K562 (cell line): ENCODE results near the gene EEA1. TPM values are rescaled to one million over a fixed set of nuclear protein-coding genes. Genes with fewer than 3 reads are reported as not detected.
"Not testable (repeated sequence)": the region's sequence is repeated elsewhere in the genome, so short reads cannot be mapped to it uniquely, and the experiment has no call there.

ENCODE experiments used
- ATAC-seq: fragments of 200-7000 bp; cut with Tn5 transposase; 3 replicates; pipeline ENCODE4 v1.9.1; 2020; ENCODE audit warnings: moderate library complexity
- BruUV-seq: library from RNA; stranded (reverse); fragments of 400-500 nt; replicated peaks from 2 replicates; lab custom pipeline; 2021; lab: Mats Ljungman, UMichigan
- CTCF ChIA-PET: fragments of 300-600 bp; formaldehyde crosslinking; extraction: SDS; loops from one replicate; lab custom pipeline; 2021; ENCODE audit warnings: low intra/inter-chr PET ratio; lab: Yijun Ruan, JAX
- POLR2A ChIA-PET: fragments of 300-600, 350-650 bp; sonication (Branson Sonifier 250); formaldehyde crosslinking; extraction: SDS; loops from one replicate; lab custom pipeline; 2021; ENCODE audit warnings: antibody characterized with exemption, inconsistent platforms; lab: Yijun Ruan, JAX
- DNase-seq, 4 experiments: peaks; one replicate each; pipeline versions ENCODE4 v3.0.0 to v3.0.0-alpha.2; 2011 to 2018; ENCODE audit warnings: low spot score in 3 of 4, mixed read lengths in 3 of 4; ENCODE audit errors: extremely low read depth in 1 of 4
- FAIRE-seq: peaks from 2 replicates; lab custom pipeline; 2011; peaks lifted over from hg19 to GRCh38; lab: Jason Lieb, UNC
- H2AFZ ChIP-seq: 2 replicates; pipeline ENCODE4 v1.6.0; 2011; ENCODE audit warnings: low read depth, low read length, control low read depth, inconsistent platforms
- H3K27ac ChIP-seq: fragments of 200-600 bp; 3 replicates; pipeline ENCODE4 v1.8.0; 2011; ENCODE audit warnings: low read depth, mild to moderate bottlenecking, control low read depth, inconsistent platforms, low read length, moderate library complexity, mixed read lengths; ENCODE audit errors: extremely low read depth
- H3K27me3 ChIP-seq, 2 experiments: fragments of 300-600 bp in 1 of 2; 2 replicates in 1 of 2; 3 replicates in 1 of 2; pipeline versions ENCODE4 v1.6.0 to v1.8.0; 2011; ENCODE audit warnings: inconsistent platforms in 2 of 2, low read length in 2 of 2, mild to moderate bottlenecking in 1 of 2, mixed read lengths in 1 of 2, moderate library complexity in 1 of 2; ENCODE audit not compliant: control insufficient read depth in 2 of 2, insufficient read depth in 2 of 2
- H3K36me3 ChIP-seq: fragments of 300-600 bp; 3 replicates; pipeline ENCODE4 v1.8.0; 2011; ENCODE audit warnings: mild to moderate bottlenecking, low read length, inconsistent platforms; ENCODE audit not compliant: control insufficient read depth, insufficient read depth
- H3K4me1 ChIP-seq, 2 experiments: fragments of 200-600 bp in 1 of 2; replicated peaks in 1 of 2; 2 replicates in 1 of 2; 3 replicates in 1 of 2; pipeline versions ENCODE4 v1.5.1 to v1.8.0; 2011; ENCODE audit warnings: inconsistent platforms in 2 of 2, low read length in 2 of 2, mild to moderate bottlenecking in 1 of 2, mixed read lengths in 1 of 2, moderate library complexity in 1 of 2; ENCODE audit not compliant: control insufficient read depth in 2 of 2, insufficient read depth in 2 of 2
- H3K4me2 ChIP-seq: 2 replicates; pipeline ENCODE4 v1.6.1; 2011; ENCODE audit warnings: low read length, control low read depth, inconsistent platforms, mixed read lengths; ENCODE audit not compliant: insufficient read depth
- H3K4me3 ChIP-seq: fragments of 200-600 bp; sonication (generic), shearing (Covaris generic); 2 replicates; pipeline ENCODE4 v1.5.1; 2016; ENCODE audit warnings: control low read depth, inconsistent platforms
- H3K79me2 ChIP-seq: fragments of 200-600 bp; 3 replicates; pipeline ENCODE4 v1.8.0; 2011; ENCODE audit warnings: low read length, inconsistent platforms; ENCODE audit not compliant: control insufficient read depth, insufficient read depth
- H3K9ac ChIP-seq, 2 experiments: 2 replicates each; pipeline versions ENCODE4 v1.6.0 to v1.6.1; 2011; ENCODE audit warnings: low read depth in 2 of 2, low read length in 2 of 2, control low read depth in 1 of 2, inconsistent platforms in 1 of 2, mild to moderate bottlenecking in 1 of 2, mixed read lengths in 1 of 2; ENCODE audit not compliant: insufficient read depth in 1 of 2
- H3K9me1 ChIP-seq: one replicate; pipeline ENCODE4 v1.6.0; 2011; ENCODE audit warnings: inconsistent platforms, mild to moderate bottlenecking, low read length, moderate library complexity; ENCODE audit not compliant: control insufficient read depth, insufficient read depth
- H3K9me3 ChIP-seq: replicated peaks from 2 replicates; pipeline ENCODE4 v1.5.1; 2011; ENCODE audit warnings: low read depth, low read length, inconsistent platforms; ENCODE audit not compliant: control insufficient read depth, insufficient read depth
- H4K20me1 ChIP-seq: replicated peaks from 2 replicates; pipeline ENCODE4 v1.6.1; 2011; ENCODE audit warnings: low read length, inconsistent platforms, mixed read lengths; ENCODE audit not compliant: control insufficient read depth, insufficient read depth
- ZNF561 ChIP-seq: fragments of 450-650 bp; formaldehyde crosslinking; conservative IDR thresholded peaks from 2 replicates; pipeline ENCODE4 v1.4.0; 2020; ENCODE audit warnings: mild to moderate bottlenecking, moderate library complexity
- WGBS: fragments of 100-300 bp; shearing (Covaris generic); methylation state at CpG from one replicate; pipeline ENCODE4 v1.1.6; 2016; ENCODE audit warnings: low coverage, mixed read lengths; ENCODE audit not compliant: insufficient coverage; ENCODE audit errors: missing lambda C conversion rate; 5-methylcytosine and 5-hydroxymethylcytosine counted together
- in situ Hi-C: fragments of 300-500 bp; cut with MboI; formaldehyde crosslinking; loops from 4 replicates; pipeline ENCODE4 v1.15.0; 2018; ENCODE audit warnings: inconsistent platforms, mixed read lengths
- intact Hi-C: fragments of 100-400 bp; cut with micrococcal nuclease; formaldehyde crosslinking; loops from 2 replicates; pipeline ENCODE4 v1.14.2; 2022
- polyA plus RNA-seq, 8 experiments: library from polyadenylated mRNA; depleted of rRNA in 4 of 8; stranded (reverse) in 5 of 8; unstranded in 3 of 8; fragments of >200 nt; fragmentation: Nextera tagmentation in 2 of 8; fragmentation: Illumina TruSeq in 1 of 8; extraction: Ambion mirVana in 2 of 8; extraction: Trizol in 1 of 8; gene quantifications; 2 replicates each; pipeline versions ENCODE4 v1.2.1 to v1.2.3, GENCODE V29; 2011 to 2014; ENCODE audit warnings: inconsistent platforms in 1 of 8, missing spikeins in 1 of 8
- total RNA-seq, 7 experiments: library from RNA; depleted of rRNA in 6 of 7; stranded (reverse); fragments of >200 nt in 6 of 7; fragmentation: Illumina TruSeq in 2 of 7; extraction: Trizol in 2 of 7; gene quantifications; 2 replicates each; pipeline versions ENCODE4 v1.2.1 to v1.2.3, GENCODE V29; 2011 to 2021; ENCODE audit warnings: low replicate concordance in 1 of 7
- TF ChIP-seq, protein P1 (sequence below): fragments of 250-450 bp; sonication (Bioruptor Pico); IDR thresholded peaks from 2 replicates; pipeline ENCODE4 v1.8.0; 2022; ENCODE audit warnings: inconsistent platforms, mild to moderate bottlenecking, moderate library complexity, borderline replicate concordance
- TF ChIP-seq, protein P2 (sequence below): sonication (generic); formaldehyde crosslinking; IDR thresholded peaks from 2 replicates; pipeline ENCODE4 v1.8.0; 2022; ENCODE audit warnings: mild to moderate bottlenecking, low read depth, missing genetic modification reagents
- TF ChIP-seq, protein P3 (sequence below), 3 experiments: fragments of 200-800 bp in 1 of 3; sonication (Bioruptor generic) in 1 of 3; sonication (generic) in 1 of 3; formaldehyde crosslinking in 1 of 3; IDR thresholded peaks; 2 replicates each; pipeline versions ENCODE4 v1.6.1 to v1.8.0; 2016 to 2022; ENCODE audit warnings: mild to moderate bottlenecking in 2 of 3, missing compliant biosample characterization in 2 of 3, missing genetic modification characterization in 2 of 3, missing genetic modification reagents in 1 of 3

The EEA1 gene
- total and polyA plus RNA-seq, 9 of the 15 experiments (the other 6 are each of a cell fraction or from before 2014, with no cell fraction given): 3.5 to 17.1 (median 7.5) TPM

DNA sequence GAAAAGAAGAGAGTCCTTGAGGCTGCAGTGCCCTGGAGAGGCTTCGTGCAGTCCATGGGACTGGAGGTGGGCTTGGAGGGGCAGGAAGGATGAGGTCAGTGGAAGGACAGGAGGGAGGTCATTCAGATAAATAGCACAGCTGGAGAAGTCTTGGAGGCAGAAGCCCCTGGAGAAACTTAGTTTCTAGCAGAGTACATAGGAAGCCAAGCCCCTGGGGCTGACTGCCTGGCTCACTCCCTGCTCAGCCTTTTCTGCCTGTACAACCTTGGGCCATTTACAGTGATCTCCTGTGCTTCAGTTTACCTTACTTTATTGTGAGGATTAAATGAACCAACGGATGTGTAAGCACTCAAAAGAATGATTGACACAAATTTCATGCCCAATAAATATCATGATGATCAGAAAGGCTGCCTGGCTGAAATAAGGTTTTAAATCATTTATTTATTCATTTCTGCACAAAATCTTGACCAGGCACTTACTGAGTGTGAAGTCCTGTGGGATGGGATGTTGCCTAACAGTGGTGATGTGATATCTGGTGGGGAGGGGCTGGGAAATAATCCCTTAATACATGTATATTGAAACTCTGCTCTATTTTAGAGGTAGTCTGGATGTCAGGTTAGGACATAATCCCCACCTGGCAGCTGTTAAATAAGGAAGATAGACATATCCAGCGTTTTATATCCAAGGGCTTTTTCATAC lies 172.0 kb downstream of the EEA1 start (continued):
- TF ChIP-seq, protein P1, sequence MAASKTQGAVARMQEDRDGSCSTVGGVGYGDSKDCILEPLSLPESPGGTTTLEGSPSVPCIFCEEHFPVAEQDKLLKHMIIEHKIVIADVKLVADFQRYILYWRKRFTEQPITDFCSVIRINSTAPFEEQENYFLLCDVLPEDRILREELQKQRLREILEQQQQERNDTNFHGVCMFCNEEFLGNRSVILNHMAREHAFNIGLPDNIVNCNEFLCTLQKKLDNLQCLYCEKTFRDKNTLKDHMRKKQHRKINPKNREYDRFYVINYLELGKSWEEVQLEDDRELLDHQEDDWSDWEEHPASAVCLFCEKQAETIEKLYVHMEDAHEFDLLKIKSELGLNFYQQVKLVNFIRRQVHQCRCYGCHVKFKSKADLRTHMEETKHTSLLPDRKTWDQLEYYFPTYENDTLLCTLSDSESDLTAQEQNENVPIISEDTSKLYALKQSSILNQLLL: no peak

DNA sequence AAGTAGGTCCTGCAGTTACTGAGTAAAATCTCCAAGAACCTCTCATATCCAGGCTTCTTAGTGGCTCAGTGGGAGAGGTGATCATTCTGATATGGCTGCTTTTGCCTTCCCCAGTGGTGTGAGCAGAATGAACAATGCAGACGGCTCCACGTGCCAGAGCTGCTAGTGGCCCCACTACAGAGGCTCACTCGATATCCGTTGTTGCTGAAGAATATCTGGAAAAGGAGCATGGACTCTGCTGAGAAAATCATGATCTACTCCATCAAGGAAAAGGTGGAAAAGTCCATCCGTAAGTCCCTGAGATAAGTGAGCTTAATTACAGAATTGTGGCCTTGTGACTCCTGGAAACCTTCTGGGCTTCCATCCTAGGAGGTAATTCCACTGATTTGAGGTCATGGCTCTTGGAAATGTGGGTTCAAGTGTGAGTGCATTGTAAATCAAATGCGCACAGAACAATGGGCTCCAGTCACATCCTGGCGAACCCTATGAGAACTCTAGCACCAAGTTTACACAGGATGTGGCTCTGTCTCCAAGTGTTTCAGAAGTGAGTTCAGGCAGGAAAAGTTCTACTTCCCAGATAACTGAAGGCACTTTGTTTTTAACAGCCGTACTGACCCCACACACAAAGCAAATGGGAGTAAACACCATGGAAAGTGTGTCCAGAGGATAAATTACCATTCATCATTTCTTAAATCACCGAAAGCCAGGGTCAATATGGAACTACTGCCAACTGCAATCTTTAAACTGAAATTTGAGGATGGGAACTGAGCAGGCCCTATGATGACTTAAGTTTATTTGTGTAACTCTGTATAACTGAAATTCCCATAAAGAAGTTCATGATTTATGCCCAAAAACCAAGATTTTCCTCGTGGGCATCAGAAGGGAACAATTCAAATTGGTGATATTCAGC lies 174.9 kb downstream of the EEA1 start:
- Histone ChIP-seq H3K36me3 (no peaks in the 10 kb centered on the region), H3K79me2 (no peaks in the 10 kb centered on the region), H3K9ac (no peak overlapping the region), H3K4me3 (no peak overlapping the region), H3K4me1 (no peaks in the 10 kb centered on the region; a peak in 1 of 5 replicates), H3K27ac (no peak overlapping the region)
- ChIA-PET CTCF (interaction anchor here (0.6 to 0.7 kb wide), 2 partner anchors 764 to 1555 kb away, joined by 3 read pairs; no protein-coding TSS in a partner anchor), POLR2A (interaction anchor here (1.2 kb wide), 1 partner anchor 15 kb away, joined by 3 read pairs; no protein-coding TSS in a partner anchor)
- intact Hi-C loops: no loop called here
- DNase-seq (no peak), ATAC-seq (no peak), FAIRE-seq (no peak)
- 1% methylated on average over 10 of the region's 10 CpGs for WGBS
- no peak for TF ChIP-seq ZNF561
- TF ChIP-seq, protein P2, sequence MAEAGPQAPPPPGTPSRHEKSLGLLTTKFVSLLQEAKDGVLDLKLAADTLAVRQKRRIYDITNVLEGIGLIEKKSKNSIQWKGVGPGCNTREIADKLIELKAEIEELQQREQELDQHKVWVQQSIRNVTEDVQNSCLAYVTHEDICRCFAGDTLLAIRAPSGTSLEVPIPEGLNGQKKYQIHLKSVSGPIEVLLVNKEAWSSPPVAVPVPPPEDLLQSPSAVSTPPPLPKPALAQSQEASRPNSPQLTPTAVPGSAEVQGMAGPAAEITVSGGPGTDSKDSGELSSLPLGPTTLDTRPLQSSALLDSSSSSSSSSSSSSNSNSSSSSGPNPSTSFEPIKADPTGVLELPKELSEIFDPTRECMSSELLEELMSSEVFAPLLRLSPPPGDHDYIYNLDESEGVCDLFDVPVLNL: no peak
- TF ChIP-seq, protein P3, sequence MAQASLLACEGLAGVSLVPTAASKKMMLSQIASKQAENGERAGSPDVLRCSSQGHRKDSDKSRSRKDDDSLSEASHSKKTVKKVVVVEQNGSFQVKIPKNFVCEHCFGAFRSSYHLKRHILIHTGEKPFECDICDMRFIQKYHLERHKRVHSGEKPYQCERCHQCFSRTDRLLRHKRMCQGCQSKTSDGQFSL (CRISPR knock-in tag; IDR thresholded peaks at IDR 0.05): no peak
- TF ChIP-seq, protein P3 (tag; IDR thresholded peaks at IDR 0.05): no peak
- TF ChIP-seq, all 486 proteins: peak for 0
- BruUV-seq: no TSS peak
- peaks cover 11 to 17% of the 10 kb centered on the region in 2 experiments; a peak in 3 of 5 replicates for H3K27me3 ChIP-seq
- in situ Hi-C loops: no loop called here
- no peak overlapping the region for H2AFZ ChIP-seq
- H4K20me1 ChIP-seq: no peaks in the 10 kb centered on the region
- no peaks in the 10 kb centered on the region for H3K9me1 ChIP-seq
- no peaks in the 10 kb centered on the region for H3K9me3 ChIP-seq
- no peak overlapping the region for H3K4me2 ChIP-seq

DNA sequence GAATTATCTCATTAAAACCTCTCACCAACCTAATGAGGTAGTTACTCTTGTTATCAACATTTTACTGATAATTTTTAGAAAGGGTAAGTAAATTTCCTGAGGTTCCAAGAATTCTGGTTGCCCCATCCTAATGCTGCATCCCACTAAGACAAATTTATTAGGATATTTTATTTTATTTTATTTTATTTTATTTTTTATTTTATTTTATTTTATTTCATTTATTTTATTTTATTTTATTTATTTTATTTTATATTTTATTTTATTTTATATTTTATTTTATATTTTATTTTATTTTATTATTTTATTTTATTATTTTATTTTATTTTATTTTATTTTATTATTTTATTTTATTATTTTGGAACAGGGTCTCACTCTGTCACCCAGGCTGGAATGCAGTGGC lies 179.4 kb downstream of the EEA1 start:
- H3K4me2 ChIP-seq, BruUV-seq, H2AFZ ChIP-seq, H4K20me1 ChIP-seq, H3K79me2 ChIP-seq, H3K27ac ChIP-seq, DNase-seq, CTCF ChIA-PET, H3K4me3 ChIP-seq, ATAC-seq, H3K9me1 ChIP-seq, in situ Hi-C loops, H3K36me3 ChIP-seq, intact Hi-C loops, H3K4me1 ChIP-seq, H3K9ac ChIP-seq, POLR2A ChIA-PET, H3K9me3 ChIP-seq, FAIRE-seq: not testable (repeated sequence)
- peaks cover 11 to 23% of the 10 kb centered on the region in 2 experiments; a peak in 3 of 5 replicates for H3K27me3 ChIP-seq
